LNCAP (cell line): ENCODE measurements around the gene OTUD7B.

Experiments
- TF ChIP-seq, protein P1 (sequence below): fragments of 450-650 bp; IDR thresholded peaks from 2 replicates; pipeline ENCODE4 v1.5.1; 2017; ENCODE audit warnings: mild to moderate bottlenecking

Gene OTUD7B

DNA sequence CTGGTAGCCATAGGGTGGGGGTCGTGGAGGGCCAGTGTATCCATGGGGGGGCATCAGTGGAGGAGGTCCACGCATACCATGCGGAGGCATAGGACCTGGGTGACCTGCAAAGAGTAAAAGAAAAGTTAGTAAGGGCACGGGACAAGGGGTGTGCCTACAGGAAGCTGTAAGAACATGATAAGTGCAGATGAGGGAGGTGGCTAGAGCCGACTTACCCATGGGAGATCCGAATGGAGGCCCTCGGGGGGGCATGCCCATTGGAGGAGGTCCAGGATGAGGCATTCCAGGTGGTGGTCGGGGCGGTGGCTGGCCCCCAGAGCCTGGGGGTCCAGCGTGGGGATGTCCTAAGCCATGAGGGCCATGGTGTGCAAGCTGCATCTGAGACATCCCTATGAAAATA is 86.9 kb downstream of the OTUD7B start:
- TF ChIP-seq, protein P1, sequence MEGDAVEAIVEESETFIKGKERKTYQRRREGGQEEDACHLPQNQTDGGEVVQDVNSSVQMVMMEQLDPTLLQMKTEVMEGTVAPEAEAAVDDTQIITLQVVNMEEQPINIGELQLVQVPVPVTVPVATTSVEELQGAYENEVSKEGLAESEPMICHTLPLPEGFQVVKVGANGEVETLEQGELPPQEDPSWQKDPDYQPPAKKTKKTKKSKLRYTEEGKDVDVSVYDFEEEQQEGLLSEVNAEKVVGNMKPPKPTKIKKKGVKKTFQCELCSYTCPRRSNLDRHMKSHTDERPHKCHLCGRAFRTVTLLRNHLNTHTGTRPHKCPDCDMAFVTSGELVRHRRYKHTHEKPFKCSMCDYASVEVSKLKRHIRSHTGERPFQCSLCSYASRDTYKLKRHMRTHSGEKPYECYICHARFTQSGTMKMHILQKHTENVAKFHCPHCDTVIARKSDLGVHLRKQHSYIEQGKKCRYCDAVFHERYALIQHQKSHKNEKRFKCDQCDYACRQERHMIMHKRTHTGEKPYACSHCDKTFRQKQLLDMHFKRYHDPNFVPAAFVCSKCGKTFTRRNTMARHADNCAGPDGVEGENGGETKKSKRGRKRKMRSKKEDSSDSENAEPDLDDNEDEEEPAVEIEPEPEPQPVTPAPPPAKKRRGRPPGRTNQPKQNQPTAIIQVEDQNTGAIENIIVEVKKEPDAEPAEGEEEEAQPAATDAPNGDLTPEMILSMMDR: no peak

GRCh38 chr1:149917571-149918144 is 92.9 kb downstream of the OTUD7B start, which contains the start of gene SV2A:
TSS of gene SV2A (minus strand) at chr1:149917844. CDS start at chr1:149913840, 4,004 bp downstream.
- TF ChIP-seq, protein P1: no peak

- TF ChIP-seq, protein P1: no peak
These were observed 93.7 kb downstream of the OTUD7B start for GRCh38 chr1:149916898-149917252.

GRCh38 chr1:149916193-149916897 is 94.2 kb downstream of the OTUD7B start:
- TF ChIP-seq, protein P1: no peak

DNA sequence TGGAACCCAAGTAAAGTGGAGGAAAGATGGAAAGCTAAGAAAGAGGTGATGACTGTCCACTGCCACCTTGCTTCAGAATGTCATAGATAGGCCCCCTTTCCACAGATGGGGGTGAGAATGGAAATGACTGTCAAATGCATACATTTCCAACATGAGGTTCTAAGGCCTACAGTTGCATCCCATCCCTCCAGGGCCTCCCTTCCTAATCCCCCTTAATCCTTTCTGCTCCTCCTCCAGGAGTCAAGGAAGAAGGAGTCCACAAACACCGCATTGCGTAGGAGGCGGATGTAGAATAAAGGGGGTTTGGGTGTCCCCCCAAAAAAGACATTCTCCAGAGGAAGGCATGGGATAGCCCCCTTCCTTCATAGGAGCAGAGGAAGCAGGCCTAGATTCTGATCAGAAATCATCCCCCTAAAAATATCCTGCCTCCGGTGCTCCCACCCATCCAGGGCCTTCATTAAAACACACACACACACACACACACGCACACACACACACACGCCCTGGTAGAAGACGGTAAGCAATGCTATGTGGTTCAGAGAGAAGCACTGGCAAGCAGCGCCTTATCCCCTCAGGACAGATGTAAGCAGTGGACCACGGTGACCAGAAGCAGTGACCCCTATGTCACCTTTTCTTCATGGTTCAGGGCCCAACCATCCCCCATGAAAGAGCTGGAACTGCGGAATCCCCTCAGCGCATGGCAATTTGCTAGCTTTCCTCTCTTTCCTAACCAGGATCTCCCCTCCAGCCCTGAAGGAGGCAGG is 94.9 kb downstream of the OTUD7B start:
- TF ChIP-seq, protein P1: no peak

DNA sequence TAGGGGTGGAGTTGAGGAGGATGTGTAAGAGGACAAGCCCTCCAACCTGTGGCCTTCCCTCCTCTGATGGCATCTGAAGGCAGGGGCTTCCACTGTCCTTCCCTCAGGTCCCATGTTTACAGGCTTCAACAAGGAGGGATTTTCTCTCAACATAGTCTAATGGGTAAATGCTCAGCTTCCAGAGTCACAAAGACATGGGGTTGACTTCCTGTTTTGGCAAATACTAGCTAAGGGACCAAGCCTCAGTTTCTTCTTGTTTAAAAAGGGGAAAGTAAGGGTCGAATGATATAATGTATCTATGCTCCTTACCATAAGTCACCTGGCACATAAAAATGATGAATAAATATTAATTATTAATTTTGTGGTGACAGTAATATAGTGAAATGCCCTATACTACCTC is 96.0 kb downstream of the OTUD7B start:
- TF ChIP-seq, protein P1: no peak

DNA sequence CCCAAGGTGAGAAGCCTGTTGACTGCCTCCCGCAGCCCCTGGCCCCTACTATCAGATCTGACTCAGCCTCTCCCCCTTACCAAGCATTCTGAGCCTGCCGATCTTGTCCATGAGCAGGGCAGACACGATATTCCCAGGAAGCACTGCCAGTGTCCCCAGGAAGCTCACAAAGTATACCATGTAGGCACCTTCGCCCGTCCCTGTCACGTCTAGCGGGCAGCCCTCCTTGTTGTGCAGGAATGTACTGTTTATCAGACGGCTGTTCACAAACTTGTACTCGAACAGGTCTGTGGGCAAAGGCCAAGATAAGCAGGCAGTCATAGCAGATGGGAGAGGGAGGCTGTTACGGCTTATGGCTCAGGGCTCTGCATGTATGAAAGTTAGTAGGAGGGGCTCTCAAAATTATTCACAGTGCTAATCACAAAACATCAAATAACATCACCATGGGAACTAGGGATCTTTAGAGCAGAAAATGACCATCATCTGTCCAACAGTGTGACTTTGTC is 103.9 kb downstream of the OTUD7B start:
- TF ChIP-seq, protein P1: no peak
